Activated CD8-positive, alpha-beta memory T cell treated with anti-CD3 and anti-CD28 coated beads, Interleukin-2, amount 50 U/mL, for 24 hours (primary cell): Measurements from ENCODE around the gene P2RX5.
A peak's percentile ranks its signal among the peaks of the same experiment; 100 is the strongest.
"Not testable (repeated sequence)": the region's sequence is repeated elsewhere in the genome, so short reads cannot be mapped to it uniquely, and the experiment has no call there.

Experiments
- DNase-seq: peaks from one replicate; pipeline ENCODE4 v3.0.0-alpha.2; 2020; ENCODE audit errors: extremely low read depth

Gene P2RX5

DNA sequence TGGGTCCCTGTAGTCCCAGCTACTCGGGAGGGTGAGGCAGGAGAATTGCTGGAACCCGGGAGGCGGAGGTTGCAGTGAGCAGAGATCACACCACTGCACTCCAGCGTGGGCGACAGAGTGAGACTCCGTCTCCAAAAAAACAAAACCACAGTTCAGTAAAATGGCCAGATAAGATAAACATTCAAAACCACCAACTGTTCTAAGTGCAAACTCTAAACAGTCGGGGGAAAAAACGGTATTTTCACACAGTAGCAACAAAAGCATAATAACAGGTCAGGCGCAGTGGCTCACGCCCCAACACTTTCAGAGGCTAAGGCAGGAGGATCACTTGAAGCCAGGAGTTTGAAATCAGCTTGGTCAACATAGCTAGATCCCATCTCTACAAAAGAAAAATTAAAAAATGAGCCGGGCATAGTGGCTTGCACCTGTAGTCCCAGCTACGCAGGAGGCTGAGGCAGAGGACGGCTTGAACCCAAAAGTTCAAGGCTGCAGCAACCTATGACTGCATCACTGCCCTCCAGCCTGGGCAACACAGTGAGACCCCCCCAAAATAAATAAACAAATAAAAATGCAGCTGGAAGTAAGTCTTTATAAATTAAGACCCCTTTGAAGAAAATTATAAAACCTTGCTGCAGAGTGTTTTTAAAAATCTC, 17.0 kb upstream of the P2RX5 start:
- no peak for DNase-seq

DNA sequence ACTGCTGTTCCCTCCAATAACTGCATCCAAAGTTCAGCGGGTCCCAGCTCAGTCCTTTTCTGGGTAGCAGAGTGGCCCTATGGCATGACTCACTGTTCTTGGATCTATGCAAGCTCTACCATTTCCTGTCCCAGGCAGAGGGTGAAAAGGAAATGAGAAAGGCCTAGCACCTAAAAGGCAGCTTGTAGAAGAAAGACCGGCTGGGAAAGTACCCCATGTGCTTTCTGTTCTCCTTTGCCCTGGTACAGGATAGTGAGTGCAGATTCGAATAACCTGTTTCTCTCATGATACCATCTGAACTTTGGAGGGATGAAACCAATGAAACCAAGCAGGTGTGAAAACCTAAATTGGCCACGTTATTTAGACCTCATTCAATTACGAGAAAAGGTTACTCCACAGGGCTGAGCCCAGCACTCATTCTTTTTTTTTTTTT, 15.0 kb upstream of the P2RX5 start:
- DNase-seq = peak; percentile 58

DNA sequence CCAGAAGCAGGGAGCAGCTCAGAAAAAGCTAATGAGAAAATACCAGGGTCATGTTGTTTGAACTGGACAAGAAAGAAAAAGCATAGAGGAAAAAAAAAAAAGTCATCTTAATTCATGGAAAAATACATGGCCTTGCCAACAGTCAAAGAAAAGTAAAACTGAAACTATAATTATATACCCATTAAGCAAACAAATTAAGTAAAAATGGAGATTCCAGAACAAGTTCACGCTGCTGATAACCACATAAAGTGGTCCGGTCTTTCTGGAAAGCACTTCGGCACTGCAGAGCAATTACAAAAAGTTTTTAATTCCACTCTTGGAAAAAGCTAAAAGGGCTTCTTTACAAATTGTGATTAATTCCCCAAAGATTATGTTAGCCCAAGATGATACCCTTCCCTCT, 12.4 kb upstream of the P2RX5 start:
- no peak for DNase-seq

DNA sequence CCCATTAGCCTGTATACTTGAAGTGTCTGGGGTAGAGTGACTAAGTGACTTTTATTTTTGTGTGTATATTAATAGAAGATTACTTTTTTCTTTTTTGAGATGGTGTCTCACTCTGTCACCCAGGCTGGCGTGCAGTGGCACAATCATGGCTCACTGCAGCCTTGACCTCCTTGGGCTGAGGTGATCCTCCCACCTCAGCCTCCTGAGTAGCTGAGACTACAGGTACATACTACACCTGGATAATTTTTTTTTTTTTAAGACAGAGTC, 9.7 kb upstream of the P2RX5 start:
- not testable (repeated sequence) for DNase-seq

DNA sequence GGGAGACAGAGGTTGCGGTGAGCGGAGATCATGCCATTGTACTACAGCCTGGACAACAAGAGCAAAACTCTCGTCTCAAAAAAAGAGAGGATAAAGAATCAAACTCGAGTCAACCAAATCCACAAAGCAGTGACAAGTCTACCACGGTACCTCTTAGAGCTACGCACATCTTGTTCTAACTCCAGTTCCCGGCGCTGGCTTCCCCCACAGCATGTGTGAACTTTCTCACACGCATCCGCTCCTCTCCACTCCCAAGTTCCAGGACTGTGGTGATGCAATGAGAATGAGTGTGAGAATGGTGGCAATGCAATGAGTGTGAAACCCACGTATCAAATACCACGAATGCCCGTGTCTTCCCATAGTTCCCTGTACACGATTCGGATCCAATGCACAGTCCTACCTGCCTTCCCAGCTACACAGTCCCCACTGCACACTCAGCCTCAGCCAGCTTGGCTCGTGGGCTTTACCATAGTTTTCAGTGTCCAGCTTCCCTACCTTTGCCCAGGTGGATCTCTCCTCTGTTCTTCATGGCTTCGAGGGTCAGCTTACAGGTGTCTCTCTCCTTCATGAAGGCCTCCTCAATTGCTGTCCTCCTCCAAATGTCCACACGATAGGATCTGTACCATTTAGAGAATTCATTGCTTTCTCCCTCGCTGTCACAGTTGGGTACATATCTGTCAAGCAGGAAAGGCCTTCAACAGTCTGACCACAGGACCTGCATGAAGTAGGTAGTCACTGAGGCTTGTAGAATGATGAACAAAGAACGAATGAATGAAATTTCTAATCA, 9.2 kb upstream of the P2RX5 start:
- no peak for DNase-seq

DNA sequence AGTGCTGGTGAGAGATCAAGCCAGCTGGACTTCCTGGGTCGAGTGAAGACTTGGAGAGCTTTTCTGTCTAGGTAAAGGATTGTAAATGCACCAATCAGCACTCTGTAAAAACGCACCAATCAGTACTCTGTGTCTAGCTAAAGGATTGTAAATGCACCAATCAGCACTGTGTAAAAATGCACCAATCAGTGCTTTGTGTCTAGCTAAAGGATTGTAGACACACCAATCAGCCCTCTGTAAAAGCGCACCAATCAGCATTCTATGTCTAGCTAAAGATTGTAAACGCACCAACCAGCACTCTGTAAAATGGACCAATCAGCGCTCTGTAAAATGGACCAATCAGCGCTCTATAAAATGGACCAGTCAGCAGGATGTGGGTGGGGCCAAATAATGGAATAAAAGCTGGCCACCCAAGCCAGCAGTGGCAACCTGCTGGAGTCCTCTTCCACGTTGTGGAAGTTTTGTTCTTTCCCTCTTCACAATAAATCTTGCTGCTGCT, 6.1 kb upstream of the P2RX5 start:
- not testable (repeated sequence) for DNase-seq

DNA sequence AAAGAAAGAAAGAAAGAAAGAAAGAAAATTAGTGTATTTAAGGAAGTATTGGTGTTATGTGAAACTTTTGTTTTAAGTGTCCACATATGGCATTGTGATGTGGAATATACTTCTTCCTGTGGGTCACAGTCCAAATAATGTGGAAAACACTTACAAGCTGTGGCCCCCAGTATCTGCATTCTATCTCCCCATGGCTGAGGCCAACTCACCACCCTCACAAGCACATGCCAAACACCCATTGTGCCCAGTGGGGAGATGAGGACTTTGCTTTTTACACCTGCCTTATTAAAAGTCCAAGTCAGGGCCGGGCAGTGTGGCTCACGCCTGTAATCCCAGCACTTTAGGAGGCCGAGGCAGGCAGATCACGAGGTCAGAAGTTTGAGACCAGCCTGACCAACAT, 4.0 kb upstream of the P2RX5 start:
- DNase-seq = no peak

DNA sequence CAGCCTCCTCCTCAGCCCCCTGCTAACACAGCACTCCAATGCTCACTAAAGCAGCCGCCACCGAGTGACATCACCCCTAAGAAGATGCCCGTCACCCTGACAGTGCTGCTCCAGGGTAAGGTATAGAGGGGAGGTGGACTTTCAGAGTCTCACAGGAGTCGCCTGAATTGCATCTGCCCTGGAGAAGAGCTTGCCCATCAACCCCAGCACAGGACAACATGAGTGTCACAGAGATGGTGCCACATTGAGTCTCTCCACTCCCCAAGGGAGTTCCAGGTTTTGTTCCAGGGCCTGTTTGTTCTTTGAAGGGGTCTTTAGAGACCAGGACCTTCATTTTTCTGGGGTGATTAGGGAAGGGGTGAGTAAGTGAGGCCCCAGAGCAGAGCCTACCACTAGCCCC, 2.2 kb upstream of the P2RX5 start:
- no peak for DNase-seq

DNA sequence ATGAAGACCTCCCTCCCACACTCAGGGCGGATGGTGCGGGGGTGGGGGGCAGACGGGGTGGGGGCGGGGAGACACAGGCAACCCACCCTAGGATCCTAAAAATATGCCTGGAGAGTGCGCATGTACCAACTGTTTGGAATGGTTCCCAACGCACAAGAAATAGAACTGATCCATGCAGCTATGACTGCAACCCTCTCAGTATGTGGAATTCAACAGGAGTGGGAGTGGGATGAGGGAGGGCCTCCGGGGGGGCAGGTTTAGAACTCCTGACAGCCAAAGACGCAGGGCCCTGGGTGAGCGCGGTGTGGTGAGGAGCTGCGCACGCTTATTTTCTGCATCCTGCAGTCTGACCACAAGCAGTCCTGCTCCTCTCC, 1.1 kb upstream of the P2RX5 start:
- no peak for DNase-seq

DNA sequence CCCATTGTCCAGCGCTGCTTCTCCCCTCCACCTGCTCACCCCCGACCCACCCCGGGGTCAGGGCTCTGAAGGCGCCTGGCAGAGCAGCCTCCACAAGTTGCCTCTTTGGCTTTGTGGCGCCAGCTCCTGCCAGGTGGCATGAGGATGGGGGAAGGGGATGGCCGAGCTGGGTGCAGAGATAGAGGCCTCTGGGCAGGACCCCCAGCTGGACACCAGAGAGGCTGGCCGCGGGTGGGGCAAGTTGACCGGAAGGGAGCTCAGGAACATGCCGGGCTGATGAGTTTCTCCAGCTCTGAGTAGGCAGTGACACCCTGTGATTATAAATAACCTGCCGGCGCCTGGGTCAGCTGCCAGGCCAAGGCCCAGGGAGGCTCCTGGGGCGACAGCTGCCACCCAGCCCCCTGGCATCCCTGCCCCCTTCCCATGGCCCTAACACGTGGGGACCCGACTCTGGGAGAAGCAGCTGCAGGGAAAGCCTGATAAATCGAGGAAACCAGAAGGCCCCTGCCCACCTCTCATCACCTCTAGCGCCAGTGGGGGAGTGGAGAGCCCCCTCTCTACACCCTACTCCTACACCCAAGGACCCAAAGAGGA, 729 bp downstream of the P2RX5 start:
- no peak for DNase-seq

DNA sequence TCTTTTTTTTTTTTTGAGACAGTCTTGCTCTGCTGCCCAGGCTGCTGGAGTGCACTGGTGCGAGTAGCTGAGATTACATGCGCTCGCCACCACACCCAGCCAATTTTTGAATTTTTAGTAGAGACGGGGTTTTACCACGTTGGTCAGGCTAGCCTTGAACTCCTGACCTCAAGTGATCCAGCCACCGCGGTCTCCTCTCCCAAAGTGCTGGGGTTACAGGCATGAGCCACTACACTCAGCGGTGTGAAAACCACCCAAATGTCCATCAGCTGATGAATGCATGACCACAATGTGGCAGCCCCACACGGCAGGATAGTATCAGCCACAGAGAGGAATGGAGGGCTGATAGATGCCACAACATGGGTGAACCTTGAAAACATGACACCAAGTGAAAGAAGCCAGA, 2.1 kb downstream of the P2RX5 start:
- DNase-seq = peak; percentile 19

DNA sequence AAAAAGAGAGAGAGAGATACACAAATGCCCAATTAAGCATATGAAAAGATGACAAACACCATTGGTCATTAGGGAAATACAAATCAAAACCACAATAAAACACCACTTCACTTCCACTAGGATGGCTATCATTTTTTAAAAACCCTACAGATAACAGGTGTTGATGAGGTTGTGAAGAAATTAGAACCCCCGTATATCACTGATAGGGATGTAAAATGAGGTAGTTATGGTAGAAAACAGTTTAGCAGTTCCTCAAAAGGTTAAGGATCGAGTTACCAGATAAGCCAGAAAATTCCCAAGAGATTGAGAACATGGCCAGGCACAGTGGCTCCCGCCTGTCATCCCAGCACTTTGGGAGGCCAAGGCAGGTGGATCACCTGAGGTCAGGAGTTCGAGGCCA, 2.8 kb downstream of the P2RX5 start:
- DNase-seq = no peak

DNA sequence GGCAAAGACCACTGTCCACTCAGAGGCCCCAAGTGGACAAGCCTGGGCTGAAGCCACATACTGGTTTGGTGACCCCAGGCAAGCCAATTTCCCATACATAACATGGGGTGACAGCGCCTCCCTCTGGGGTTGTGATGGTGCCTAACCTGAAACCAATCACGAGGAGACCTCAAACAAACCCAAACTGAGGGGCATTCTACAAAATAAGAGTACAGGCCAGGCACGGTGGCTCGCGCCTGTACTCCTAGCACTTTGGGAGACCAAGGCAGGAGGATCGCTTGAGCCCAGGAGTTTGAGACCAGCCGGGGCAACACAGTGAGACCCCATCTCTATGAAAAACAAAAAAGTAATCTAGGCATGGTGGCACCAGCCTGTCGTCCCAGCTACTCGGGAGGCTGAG, 3.6 kb downstream of the P2RX5 start:
- no peak for DNase-seq

DNA sequence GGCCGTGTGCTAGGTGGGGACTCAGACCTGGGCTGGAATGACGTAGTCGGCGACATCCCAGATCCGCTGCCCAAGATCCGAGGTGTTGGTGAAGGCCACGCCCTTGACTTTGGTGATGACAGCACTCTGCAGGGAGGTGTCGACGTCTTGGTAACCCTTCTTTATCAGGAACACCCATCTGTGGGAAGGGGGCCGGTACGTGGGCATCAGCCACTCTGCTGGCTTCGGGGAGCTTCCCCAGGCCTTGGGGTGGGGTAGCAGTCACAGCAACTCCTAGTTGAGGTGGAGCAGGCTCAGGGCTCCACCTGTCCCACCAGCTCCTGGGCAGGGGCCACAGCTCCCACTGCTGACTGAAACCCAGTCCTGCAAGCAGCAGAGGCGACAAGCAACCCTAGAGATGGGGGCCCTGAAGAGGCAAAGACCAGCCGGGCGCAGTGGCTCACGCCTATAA, 4.3 kb downstream of the P2RX5 start:
- DNase-seq = no peak

DNA sequence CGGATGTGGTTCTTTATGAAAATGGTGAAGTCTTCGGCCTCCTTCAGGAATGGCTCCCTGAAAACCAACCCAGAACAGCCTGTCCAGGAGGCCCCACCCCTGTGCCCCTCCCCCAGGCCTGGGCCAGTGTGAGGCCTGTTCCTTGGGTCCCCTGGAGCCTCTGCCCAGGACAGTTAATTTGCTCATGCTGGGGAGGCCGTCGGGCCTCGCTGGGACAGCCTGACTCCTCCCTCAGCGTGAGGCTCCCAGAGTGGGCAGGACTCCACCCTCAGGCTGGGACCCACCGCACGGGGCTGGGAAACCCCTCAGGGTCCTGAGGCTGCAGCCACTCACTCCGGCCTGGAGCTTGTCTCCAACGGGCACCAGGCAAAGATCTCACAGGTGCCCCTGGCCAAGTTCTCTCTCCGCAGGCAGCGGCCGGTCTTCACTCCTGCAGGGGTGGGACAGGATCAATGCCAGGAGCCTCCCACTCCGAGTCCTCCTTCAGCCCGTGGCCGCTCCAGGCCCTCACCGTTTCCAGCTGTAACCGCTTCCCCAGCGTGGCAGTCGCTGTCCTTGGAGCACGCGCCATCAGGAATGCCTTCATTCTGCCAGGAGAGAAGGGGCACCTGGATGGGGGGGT, 5.8 kb downstream of the P2RX5 start:
- DNase-seq = no peak

DNA sequence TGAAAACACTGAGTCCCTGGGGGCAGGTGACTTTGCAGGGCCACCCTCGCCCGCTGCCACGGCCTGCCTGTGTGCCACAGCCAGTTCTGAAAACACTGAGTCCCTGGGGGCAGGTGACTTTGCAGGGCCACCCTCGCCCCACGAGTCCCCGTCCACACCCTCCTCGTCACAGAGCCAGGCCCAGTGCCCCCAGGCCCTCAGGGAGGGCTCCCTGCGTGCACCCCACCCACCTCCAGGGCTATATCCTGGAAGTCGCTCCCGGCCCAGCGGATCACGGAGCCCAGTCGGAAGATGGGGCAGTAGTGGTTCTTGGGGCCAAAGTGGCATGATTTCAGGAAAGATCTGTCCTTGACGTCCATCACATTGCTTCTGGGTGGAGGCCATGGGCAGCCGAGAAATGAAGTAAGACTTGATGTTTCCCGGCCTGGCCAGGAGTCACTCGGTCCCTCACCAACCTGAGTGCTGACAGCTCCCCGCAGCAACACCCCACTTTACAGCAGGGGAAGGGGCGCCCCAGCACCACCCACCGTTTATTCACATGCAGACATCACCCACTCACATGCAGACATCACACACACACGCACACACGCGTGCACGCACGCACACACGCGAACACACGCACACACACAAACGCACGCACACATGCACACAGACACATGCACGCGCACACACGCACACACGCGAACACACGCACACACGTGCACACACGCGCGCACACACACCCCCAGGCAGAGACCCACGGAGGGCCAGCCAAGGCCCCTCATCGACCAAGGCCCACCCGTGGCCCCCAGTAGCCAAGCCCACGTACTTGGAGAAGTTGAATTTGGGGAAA, 6.5 kb downstream of the P2RX5 start:
- DNase-seq = no peak

DNA sequence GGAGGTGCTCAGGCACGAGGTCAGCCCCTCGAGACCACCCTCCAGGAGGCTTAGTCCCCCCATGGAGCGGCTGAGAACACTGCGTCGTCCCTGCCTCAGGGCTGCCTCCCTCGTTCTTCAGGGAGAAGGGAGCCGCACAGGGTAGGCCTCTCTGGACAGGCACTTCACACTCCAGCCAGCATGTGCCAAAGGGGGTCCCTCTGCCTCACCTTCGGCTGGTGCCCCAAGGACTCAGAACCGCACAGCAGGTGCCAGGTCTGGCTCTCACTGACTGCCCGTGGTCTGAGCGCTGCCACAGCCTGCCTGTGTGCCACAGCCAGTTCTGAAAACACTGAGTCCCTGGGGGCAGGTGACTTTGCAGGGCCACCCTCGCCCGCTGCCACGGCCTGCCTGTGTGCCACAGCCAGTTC, 7.1 kb downstream of the P2RX5 start:
- DNase-seq = no peak

DNA sequence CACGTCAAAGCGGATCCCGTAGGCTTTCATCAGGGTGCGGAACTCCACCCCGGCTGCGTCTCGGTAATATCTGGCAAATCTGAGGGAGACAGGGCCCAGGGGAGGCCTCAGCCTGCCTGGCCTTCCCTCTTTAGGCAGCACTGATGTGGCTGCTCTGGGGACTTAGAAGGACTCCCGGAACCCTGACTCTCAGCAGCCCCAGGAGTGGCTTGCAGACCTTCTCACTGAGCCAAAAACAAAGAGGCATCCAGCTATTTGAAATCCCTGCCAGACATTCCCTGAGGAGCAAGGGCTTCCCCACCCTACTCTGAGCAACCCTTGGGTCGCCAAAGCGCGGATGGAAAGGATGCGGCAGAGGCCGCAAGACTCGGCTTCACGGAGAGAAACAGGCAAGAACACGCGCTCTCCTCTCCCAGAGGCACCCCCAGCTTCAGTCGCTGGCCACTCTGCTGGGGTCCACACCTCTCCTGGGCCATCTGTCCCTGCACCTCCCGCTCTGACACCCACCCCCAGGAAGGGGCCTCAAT, 7.9 kb downstream of the P2RX5 start:
- no peak for DNase-seq

DNA sequence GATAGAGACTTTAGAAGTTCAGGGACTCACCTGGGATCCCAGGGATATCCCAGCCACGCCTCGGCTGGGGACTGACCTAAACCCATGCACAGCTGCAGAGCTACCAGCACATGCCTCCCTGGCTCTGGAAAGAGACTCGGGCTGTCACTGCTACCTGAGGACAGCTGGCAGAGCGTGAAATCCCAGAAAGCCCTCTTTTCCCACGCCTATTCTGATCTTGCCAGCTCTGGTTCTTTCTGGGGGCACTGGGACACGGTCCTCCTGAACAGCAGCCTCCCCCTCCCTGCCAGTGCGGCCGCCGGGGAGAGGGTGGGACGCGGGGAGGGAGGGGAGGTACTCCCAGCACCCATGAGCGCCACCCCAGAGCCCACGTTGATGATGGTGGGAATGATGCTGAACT, 10.8 kb downstream of the P2RX5 start:
- no peak for DNase-seq

DNA sequence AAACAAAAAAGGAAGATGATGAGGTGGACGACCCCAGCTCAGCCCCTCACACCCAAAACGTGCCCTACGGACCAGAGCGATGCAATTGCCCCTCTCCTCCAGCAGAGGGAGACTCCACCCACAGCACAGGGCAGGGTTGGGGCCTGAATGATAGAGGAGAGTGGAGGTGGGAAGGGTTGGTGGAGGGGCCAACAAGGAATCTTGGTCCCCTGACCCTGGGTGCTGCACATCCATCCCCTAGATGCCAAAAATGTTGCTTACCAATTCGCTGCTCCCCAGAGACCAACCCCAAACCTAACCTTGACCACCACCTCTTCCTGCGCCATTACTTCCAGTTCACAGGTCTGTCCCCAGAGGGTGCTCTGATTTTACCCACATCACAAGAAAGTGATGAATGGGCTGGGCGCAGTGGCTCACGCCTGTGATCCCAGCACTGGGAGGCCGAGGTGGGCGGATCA, 12.9 kb downstream of the P2RX5 start:
- DNase-seq = peak; percentile 12

DNA sequence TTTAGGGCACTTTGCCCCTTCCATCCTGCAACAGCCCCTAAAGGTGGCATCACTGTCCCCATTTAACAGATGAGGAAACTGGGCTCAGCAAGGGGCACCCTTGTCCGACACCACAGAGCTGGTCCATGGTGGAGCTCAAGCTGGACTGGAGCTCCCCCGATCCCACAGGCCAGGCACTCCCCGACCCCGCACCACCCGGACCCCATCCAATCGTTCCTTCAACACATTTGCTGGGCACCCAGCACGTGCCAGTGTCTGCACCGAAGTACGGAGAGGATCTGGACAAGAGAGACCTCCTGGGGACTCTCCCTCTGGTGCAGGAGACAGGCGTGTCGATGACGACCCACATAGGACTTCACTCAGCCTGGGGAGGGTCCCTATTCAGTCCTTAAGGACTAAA, 13.9 kb downstream of the P2RX5 start:
- no peak for DNase-seq

DNA sequence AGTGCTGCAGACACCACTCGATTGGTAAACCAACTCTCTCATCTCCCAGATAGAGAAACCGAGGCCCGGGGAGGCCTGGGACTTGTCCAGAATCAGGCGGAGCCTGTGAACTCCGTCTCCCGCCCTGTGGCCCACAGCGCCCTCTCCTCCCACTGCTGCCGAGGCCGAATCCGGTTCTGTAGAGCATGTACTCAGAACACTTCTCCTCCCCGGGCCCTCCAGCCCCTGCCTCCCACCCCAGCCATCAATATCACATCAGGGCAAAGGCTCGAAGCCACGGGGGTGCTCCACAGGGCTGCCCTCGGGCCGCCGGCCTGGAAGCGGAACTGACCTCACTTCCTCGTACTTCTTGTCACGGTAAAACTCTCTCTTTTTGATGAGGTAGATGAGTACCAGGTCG, 14.4 kb downstream of the P2RX5 start:
- no peak for DNase-seq
